ENCODE results near the gene HCN3.

Gene HCN3

DNA sequence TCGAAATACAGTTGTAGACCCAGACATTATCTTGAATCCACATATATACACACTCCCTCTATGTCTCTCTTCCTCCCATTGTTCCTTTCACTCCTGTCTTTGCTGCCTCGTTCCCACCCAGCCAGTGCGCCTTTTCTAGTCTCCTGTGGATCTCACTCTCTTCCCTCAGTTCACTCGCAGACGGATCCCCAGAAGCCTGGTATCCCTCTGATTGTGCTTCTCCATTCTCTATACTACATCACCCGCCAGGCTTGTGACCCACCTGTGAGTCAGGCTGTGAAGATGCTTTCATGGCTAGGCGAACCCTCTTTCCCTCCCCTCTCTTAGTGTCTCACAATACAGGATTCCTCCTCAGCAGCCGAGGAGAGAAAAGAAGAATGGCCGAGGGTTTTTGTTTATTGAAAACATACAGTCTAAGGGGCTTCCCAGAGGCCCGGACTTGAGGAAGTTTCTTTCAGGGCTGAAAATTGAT lies 1.5 kb downstream of the HCN3 start:
- DNase-seq (ENCODE audit: insufficient read length, low spot score), result no peak
- FAIRE-seq, result no peak
- TF ChIP-seq, protein P1, sequence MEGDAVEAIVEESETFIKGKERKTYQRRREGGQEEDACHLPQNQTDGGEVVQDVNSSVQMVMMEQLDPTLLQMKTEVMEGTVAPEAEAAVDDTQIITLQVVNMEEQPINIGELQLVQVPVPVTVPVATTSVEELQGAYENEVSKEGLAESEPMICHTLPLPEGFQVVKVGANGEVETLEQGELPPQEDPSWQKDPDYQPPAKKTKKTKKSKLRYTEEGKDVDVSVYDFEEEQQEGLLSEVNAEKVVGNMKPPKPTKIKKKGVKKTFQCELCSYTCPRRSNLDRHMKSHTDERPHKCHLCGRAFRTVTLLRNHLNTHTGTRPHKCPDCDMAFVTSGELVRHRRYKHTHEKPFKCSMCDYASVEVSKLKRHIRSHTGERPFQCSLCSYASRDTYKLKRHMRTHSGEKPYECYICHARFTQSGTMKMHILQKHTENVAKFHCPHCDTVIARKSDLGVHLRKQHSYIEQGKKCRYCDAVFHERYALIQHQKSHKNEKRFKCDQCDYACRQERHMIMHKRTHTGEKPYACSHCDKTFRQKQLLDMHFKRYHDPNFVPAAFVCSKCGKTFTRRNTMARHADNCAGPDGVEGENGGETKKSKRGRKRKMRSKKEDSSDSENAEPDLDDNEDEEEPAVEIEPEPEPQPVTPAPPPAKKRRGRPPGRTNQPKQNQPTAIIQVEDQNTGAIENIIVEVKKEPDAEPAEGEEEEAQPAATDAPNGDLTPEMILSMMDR (IDR thresholded peaks at IDR 0.05; ENCODE audit: insufficient read depth, missing control alignments), result no peak

DNA sequence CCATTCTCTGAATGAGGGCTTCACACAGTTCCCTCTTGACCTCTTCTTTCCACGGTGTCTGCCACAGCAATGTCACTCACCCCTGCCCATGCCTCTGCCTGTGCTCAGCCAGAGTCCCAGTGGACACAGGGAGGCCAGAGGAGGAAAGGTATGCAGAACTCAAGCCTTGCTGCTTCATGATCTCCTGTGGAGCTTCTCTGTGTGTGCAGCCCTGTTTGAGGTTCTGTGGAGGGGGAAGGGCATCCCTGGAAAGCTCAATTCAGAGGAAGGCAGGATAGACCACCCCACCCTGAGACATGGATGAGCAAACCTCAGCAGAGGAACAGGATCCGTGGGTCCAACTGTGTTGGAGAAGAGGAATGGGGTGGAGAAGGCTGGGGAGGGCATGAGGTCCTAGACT lies 2.0 kb downstream of the HCN3 start:
- TF ChIP-seq, protein P1 (IDR thresholded peaks at IDR 0.05; ENCODE audit: insufficient read depth, missing control alignments), result no peak
- FAIRE-seq, result no peak
- no peak for DNase-seq (ENCODE audit: insufficient read length, low spot score)

DNA sequence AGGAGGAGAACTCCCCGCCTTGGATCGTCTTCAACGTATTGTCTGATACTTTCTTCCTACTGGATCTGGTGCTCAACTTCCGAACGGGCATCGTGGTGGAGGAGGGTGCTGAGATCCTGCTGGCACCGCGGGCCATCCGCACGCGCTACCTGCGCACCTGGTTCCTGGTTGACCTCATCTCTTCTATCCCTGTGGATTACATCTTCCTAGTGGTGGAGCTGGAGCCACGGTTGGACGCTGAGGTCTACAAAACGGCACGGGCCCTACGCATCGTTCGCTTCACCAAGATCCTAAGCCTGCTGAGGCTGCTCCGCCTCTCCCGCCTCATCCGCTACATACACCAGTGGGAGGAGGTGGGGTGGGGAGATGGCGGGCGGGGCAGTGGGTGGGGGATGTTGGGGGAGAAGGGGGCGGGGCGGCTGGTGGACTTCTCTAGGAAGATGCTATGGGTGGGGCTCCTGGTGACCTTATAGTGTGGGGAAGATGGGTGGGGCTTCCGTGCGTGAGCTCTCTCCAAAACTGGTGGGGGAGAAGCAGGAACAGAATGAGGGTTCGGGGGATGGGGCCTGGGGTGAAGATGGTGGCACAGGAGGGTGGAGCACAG lies 5.3 kb downstream of the HCN3 start:
- DNase-seq (ENCODE audit: insufficient read length, low spot score) (no peak), FAIRE-seq (no peak)
- TF ChIP-seq, protein P1 (IDR thresholded peaks at IDR 0.05; ENCODE audit: insufficient read depth, missing control alignments), result no peak

DNA sequence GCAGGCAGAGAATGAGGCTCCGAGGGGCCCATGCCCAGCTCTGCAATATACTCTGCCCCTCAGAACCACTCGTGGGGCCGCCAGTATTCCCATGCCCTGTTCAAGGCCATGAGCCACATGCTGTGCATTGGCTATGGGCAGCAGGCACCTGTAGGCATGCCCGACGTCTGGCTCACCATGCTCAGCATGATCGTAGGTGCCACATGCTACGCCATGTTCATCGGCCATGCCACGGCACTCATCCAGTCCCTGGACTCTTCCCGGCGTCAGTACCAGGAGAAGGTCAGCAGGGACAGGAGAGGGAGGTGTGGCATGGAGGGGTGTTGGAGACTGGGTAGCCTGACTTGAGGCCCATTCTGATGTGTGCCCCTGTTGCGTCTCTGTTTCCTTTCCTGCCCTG lies 7.2 kb downstream of the HCN3 start:
- TF ChIP-seq, protein P1 (IDR thresholded peaks at IDR 0.05; ENCODE audit: insufficient read depth, missing control alignments), result no peak
- FAIRE-seq (no peak), DNase-seq (ENCODE audit: insufficient read length, low spot score) (no peak)

DNA sequence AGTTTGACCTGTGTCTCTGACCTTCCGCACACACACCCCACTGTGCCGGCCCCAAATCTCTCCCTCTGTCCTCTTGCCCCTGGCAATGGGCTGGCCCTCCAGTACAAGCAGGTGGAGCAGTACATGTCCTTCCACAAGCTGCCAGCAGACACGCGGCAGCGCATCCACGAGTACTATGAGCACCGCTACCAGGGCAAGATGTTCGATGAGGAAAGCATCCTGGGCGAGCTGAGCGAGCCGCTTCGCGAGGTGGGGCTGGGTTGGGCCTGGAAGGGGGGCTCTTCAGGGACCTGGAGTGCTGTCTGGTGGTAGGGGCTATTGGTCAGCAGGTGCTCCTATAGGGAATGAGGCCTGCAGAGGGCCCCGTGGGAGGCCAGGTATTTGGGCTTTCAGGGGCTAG lies 7.8 kb downstream of the HCN3 start:
- FAIRE-seq (no peak), DNase-seq (ENCODE audit: insufficient read length, low spot score) (no peak)
- TF ChIP-seq, protein P1 (IDR thresholded peaks at IDR 0.05; ENCODE audit: insufficient read depth, missing control alignments), result no peak

DNA sequence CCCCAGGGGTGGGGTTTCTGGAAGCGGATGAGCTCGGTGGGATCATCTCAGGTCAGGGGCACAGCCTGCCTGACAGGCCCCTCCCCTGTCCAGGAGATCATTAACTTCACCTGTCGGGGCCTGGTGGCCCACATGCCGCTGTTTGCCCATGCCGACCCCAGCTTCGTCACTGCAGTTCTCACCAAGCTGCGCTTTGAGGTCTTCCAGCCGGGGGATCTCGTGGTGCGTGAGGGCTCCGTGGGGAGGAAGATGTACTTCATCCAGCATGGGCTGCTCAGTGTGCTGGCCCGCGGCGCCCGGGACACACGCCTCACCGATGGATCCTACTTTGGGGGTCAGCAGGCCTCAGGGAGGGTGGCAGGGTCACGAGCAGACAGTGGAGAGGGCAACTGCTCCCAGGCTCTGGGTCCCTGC lies 8.4 kb downstream of the HCN3 start:
- no peak for FAIRE-seq
- no peak for DNase-seq (ENCODE audit: insufficient read length, low spot score)
- TF ChIP-seq, protein P1 (IDR thresholded peaks at IDR 0.05; ENCODE audit: insufficient read depth, missing control alignments), result no peak

DNA sequence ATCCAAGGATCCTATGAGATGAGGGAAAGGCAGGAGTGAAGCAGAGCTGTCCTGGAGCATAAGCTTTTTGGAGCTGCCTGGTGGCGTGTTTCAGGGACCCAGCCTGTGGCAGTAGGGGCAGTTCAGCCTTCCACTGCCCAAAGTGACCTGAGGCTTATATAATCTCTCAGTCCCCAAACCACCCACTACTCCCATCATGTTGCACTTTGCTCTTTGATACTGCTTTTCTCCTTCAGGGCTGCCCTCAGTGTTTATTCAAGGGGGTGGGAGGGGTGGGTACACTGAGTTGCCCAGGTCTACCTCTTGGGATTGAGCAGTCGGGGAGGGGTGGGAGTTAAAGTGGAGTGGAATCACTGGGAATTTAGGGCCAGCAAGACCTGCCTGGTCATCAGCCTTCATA lies 9.3 kb downstream of the HCN3 start:
- TF ChIP-seq, protein P1 (IDR thresholded peaks at IDR 0.05; ENCODE audit: insufficient read depth, missing control alignments), result no peak
- FAIRE-seq (no peak), DNase-seq (ENCODE audit: insufficient read length, low spot score) (no peak)

Data from D721Med (cell line).